Effector memory CD8-positive, alpha-beta T cell (primary cell): ENCODE data around the gene NAA50.

Source experiments
- ATAC-seq: fragments of 150-1000 bp; cut with Tn5 transposase; replicated peaks from 2 replicates; pipeline ENCODE4 v1.10.0; 2021; ENCODE audit warnings: mild to moderate bottlenecking, moderate library complexity
- DNase-seq, 3 experiments: peaks; one replicate each; pipeline ENCODE4 v3.0.0; 2021
- H3K27ac Mint-ChIP-seq, 2 donors: one replicate each; pipeline ENCODE4 v1.8.0; 2022; ENCODE audit warnings: mild to moderate bottlenecking in 2 of 2, mixed read lengths in 2 of 2, moderate library complexity in 2 of 2
- H3K27me3 Mint-ChIP-seq, 2 donors: one replicate each; pipeline ENCODE4 v1.8.0; 2022; ENCODE audit warnings: mixed read lengths in 2 of 2
- H3K36me3 Mint-ChIP-seq: one replicate; pipeline ENCODE4 v1.8.0; 2022; ENCODE audit warnings: mild to moderate bottlenecking, moderate library complexity, mixed read lengths; ENCODE audit not compliant: insufficient read depth
- H3K4me1 Mint-ChIP-seq, 2 donors: one replicate each; pipeline ENCODE4 v1.8.0; 2022; ENCODE audit warnings: low read depth in 2 of 2, mixed read lengths in 2 of 2
- H3K4me3 Mint-ChIP-seq, 2 donors: one replicate each; pipeline ENCODE4 v1.8.0; 2022; ENCODE audit warnings: mild to moderate bottlenecking in 2 of 2, mixed read lengths in 2 of 2, moderate library complexity in 2 of 2
- H3K9me3 Mint-ChIP-seq, 2 donors: one replicate each; pipeline ENCODE4 v1.8.0; 2022; ENCODE audit warnings: mixed read lengths in 2 of 2

NAA50 gene

DNA sequence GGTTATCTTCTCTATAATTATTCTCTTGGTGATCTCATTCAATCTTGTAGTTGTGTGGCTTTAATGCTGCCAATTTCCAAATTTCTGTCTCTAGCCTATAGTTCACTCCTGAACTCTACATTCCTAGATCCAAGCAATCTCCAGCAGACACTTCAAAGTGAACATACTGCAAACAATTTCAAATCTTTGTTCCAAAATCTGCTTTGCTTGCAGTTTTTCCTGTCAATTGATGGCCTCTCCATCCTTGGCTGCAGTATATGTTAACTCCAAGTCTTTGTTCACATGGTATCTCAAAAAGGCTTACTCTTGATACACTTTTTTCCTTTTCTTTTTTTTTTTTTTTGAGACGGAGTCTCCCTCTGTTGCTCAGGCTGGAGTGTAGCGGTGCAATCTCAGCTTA is 17.4 kb downstream of the NAA50 start:
- ATAC-seq (no peak), DNase-seq (no peak)
- peaks cover 26% of the 10 kb centered on the region for H3K36me3 Mint-ChIP-seq
- no peak overlapping the region for H3K4me3 Mint-ChIP-seq
- no peaks in the 10 kb centered on the region for H3K9me3 Mint-ChIP-seq
- no peaks in the 10 kb centered on the region for H3K27me3 Mint-ChIP-seq
- H3K27ac Mint-ChIP-seq = no peak overlapping the region
- H3K4me1 Mint-ChIP-seq = peaks cover 9 to 51% of the 10 kb centered on the region in 2 donors

DNA sequence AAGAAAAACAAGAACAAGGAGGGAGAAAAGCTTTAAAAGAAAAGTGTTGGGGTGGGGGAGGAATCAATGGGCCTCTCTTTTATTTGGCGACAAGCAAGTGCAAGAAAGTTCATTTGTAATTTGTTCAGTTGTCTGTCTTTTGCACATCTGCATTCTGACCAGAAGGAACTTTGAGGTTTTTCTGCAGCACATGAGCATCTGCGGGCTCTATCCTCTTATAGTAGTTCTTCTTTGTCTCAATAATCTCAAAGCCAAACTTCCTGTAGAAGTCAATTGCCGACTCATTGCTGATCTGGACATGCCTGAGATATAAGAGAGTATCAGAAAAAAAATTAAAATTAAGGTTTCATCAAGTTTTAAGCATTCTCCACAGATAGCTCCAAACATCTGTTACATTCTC is 24.4 kb downstream of the NAA50 start:
- Mint-ChIP-seq H3K9me3 (no peaks in the 10 kb centered on the region), H3K4me3 (no peak overlapping the region), H3K27me3 (no peaks in the 10 kb centered on the region), H3K4me1 (peaks cover 2 to 23% of the 10 kb centered on the region in 2 donors), H3K27ac (peak overlapping the region in 1 of 2 donors; percentile 23), H3K36me3 (peaks cover 62% of the 10 kb centered on the region)
- no peak for DNase-seq
- no peak for ATAC-seq

DNA sequence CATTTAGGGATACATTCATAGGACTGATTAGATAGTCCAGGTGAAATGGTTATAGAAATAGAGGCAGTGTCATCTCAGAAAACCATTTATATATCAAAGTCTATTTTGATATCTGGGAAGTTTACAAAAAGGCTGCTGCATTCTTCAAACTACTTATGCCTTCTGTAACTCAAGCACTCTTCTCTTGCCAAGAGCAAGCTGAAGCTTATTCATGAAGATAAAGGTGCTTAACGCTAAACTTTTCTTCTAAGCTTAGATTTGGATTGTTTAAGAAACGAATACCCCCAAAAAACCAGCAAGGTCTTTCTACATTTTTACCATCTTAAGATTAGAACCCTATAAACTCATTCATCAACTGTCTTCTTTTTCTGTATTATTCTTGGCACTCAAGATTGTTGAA is 26.3 kb downstream of the NAA50 start:
- no peak overlapping the region for H3K27ac Mint-ChIP-seq
- peaks cover under 1 to 13% of the 10 kb centered on the region in 2 donors for H3K4me1 Mint-ChIP-seq
- DNase-seq (no peak), ATAC-seq (no peak)
- peaks cover 61% of the 10 kb centered on the region for H3K36me3 Mint-ChIP-seq
- no peaks in the 10 kb centered on the region for H3K9me3 Mint-ChIP-seq
- no peaks in the 10 kb centered on the region for H3K27me3 Mint-ChIP-seq
- H3K4me3 Mint-ChIP-seq = no peak overlapping the region

DNA sequence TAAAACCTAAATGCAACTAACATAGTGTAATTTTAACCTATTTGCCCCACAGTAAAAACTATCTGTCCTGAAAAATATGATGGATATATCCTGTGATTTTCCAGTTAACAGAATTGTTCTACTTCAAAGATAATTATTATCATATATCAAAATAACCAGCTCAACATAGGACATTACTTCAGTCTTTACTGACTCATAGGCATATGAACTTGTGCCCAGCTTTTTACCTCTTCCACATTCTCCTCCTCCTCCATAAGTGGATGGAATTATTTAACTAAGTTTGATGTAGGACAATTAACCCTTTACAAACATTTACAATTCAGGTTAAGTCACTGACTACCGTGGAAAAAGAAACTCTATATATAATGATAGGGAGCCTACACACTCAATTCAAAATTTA is 26.8 kb downstream of the NAA50 start:
- ATAC-seq = no peak
- Mint-ChIP-seq H3K4me3 (no peak overlapping the region), H3K36me3 (peaks cover 57% of the 10 kb centered on the region)

DNA sequence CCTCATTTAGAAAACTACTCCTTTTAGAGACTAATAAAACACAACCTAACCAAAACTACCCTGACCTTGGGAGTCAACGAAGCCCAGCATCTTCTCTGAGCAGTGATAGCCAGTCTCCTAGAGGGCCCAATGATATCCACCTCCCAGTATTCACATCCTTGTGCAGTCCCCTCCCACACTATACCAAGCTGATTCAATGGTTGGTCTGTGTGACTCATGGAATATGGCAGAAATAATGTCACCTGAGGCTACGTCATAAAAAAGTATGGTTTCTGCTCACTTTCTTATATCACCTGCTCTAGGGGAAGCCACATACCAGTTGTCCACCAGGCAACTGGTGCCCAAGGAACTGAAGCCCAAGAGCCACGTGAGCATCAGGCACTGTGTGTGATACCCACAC is 28.2 kb downstream of the NAA50 start:
- Mint-ChIP-seq H3K36me3 (peaks cover 52% of the 10 kb centered on the region), H3K27ac (peak overlapping the region; percentile 55 to 63), H3K4me3 (no peak overlapping the region), H3K9me3 (no peaks in the 10 kb centered on the region), H3K4me1 (peaks cover 0 to under 1% of the 10 kb centered on the region in 2 donors), H3K27me3 (no peaks in the 10 kb centered on the region)
- ATAC-seq (no peak), DNase-seq (no peak)

More for the DNA sequence above, 26.8 kb downstream of the NAA50 start:
- Mint-ChIP-seq H3K27me3 (no peaks in the 10 kb centered on the region), H3K27ac (no peak overlapping the region), H3K4me1 (peaks cover 0 to 9% of the 10 kb centered on the region in 2 donors), H3K9me3 (no peaks in the 10 kb centered on the region)
- no peak for DNase-seq

DNA sequence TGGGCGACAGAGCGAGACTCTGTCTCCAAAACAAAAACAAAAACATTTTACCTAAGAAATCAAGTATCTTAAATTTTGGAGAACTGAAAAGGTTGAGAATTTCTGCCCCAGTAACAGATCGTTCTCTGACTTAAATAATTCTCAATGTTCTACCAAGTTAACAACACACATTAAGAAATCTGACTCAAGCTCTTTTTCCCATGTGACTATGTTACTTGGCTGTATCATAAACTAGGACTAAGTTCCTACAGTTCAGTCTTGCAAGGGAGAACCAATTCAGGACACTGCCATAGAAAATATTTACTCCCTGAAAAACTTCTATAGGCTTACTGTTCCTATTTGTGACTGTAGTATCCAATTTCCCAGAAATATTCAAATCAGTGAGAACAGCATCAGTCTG is 28.7 kb downstream of the NAA50 start:
- DNase-seq = no peak
- peak overlapping the region; percentile 55 to 63 for H3K27ac Mint-ChIP-seq
- no peaks in the 10 kb centered on the region for H3K27me3 Mint-ChIP-seq
- H3K4me3 Mint-ChIP-seq = no peak overlapping the region
- no peaks in the 10 kb centered on the region for H3K4me1 Mint-ChIP-seq
- H3K9me3 Mint-ChIP-seq = no peaks in the 10 kb centered on the region
- ATAC-seq = no peak
- peaks cover 49% of the 10 kb centered on the region for H3K36me3 Mint-ChIP-seq

DNA sequence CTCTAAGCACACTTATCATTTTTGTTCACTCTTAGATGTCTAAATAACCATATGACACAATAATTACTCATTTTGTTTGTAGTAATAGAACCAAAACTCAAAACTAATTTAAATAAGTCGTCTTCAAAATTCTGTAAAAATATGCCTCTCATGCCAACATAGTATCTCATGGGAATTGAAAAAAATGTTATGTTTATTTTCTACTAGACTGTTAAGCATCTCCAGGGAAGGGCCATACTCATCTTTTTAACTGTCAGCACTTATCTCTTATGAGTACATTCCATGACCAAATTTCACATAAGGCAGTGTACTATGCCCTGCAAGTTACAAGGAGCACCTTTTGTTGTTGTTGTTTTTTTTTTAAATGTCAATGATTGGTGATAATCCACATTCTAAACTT is 31.3 kb downstream of the NAA50 start:
- no peaks in the 10 kb centered on the region for H3K27me3 Mint-ChIP-seq
- no peaks in the 10 kb centered on the region for H3K4me1 Mint-ChIP-seq
- no peak for ATAC-seq
- H3K36me3 Mint-ChIP-seq = peaks cover 26% of the 10 kb centered on the region
- DNase-seq = no peak
- no peaks in the 10 kb centered on the region for H3K9me3 Mint-ChIP-seq
- no peak overlapping the region for H3K4me3 Mint-ChIP-seq
- peak overlapping the region; percentile 7 to 20 for H3K27ac Mint-ChIP-seq

DNA sequence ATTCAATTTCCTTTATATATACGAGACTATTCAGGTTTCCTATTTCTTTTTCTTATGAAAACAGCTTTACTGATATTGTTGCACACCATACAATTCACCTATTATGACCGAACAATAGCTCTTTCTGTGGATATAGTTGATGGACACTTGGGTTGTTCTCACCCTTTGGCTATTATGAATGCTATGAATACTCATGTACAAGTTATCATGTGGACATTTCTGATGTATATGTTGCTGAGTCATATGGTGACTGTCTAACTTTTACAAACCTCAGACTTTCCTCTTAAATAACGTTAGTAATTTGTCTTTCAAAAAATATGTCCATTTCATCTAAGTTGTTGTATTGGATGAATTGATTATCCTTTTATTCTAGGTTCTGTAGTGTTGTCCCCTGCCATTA is 33.9 kb downstream of the NAA50 start:
- Mint-ChIP-seq H3K9me3 (no peaks in the 10 kb centered on the region), H3K27ac (no peak overlapping the region), H3K36me3 (peaks cover 12% of the 10 kb centered on the region), H3K27me3 (peaks cover 15 to 19% of the 10 kb centered on the region in 2 donors), H3K4me3 (no peak overlapping the region), H3K4me1 (no peaks in the 10 kb centered on the region)
- DNase-seq = no peak
- ATAC-seq = no peak

DNA sequence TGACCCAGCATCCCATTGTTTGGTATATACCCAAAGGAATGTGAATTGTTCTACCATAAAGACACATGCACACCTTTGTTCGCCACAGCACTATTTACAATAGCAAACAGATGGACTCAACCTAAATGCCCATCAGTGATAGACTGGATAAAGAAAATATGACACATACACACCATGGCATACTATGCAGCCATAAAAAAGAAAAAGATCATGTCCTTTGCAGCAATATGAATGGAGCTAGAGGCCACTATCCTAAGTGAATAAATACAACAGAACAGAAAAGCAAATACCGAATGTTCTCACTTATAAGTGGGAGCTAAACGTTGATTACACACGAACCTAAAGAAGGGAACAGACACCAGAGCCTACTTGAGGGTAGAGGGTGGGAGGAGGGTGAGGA is 38.2 kb downstream of the NAA50 start:
- ATAC-seq (no peak), DNase-seq (no peak)
- H3K36me3 Mint-ChIP-seq = no peaks in the 10 kb centered on the region
- peaks cover 23 to 45% of the 10 kb centered on the region in 2 donors for H3K27me3 Mint-ChIP-seq
- H3K27ac Mint-ChIP-seq = no peak overlapping the region
- no peak overlapping the region for H3K4me3 Mint-ChIP-seq
- no peaks in the 10 kb centered on the region for H3K4me1 Mint-ChIP-seq
- H3K9me3 Mint-ChIP-seq = no peaks in the 10 kb centered on the region

DNA sequence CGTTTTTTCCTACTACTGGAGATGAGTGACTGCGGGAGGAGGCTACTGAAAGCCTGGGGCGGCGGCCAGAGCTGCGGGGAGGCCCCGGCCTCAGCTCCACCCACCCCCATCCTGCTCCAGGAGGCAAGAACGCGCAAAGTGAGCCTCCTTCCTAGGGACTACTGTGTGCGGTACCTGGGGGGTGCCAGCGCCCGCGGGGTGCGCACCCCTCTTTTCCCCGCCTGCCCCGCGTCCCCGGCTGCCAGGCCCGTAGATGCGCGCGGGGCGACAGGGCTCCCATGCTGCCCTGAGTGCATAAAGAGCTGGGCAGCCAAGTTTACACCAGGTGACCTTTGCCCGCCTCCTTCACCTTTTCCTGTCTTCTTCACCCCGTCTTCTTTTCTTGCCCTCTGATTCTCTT is 47.1 kb downstream of the NAA50 start:
- Mint-ChIP-seq H3K4me3 (no peak overlapping the region), H3K27me3 (no peaks in the 10 kb centered on the region), H3K36me3 (peaks cover 4% of the 10 kb centered on the region), H3K4me1 (peaks cover 15 to 26% of the 10 kb centered on the region in 2 donors), H3K27ac (no peak overlapping the region), H3K9me3 (no peaks in the 10 kb centered on the region)
- no peak for ATAC-seq
- no peak for DNase-seq

DNA sequence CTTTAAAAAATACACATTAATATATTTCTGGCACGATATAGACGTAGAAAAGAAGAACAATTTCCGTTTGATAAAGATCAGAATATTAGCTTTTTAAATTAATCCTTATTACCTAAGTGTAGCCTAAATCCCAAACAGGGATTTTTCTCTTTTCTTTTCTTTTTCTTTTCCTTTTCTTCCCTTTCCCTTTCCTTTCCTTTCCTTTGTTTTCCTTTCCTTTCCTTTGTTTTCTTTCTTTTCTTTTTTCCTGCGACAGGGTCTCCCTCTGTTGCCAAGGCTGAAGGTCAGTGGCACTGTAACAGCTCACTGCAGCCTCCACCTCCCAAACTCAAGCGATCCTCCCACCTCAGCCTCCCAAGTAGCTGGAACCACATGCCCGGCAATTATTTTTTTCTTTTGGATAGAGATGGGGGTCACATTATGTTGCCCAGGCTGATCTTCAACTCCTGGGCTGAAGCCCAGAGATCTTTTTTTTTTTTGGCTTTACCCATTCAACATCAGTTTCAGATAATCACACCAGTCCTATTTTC is 47.8 kb downstream of the NAA50 start:
- Mint-ChIP-seq H3K36me3 (peaks cover 4% of the 10 kb centered on the region), H3K27ac (no peak overlapping the region), H3K9me3 (no peaks in the 10 kb centered on the region), H3K4me1 (peaks cover 20 to 32% of the 10 kb centered on the region in 2 donors), H3K4me3 (no peak overlapping the region), H3K27me3 (no peaks in the 10 kb centered on the region)
- DNase-seq = no peak
- no peak for ATAC-seq

DNA sequence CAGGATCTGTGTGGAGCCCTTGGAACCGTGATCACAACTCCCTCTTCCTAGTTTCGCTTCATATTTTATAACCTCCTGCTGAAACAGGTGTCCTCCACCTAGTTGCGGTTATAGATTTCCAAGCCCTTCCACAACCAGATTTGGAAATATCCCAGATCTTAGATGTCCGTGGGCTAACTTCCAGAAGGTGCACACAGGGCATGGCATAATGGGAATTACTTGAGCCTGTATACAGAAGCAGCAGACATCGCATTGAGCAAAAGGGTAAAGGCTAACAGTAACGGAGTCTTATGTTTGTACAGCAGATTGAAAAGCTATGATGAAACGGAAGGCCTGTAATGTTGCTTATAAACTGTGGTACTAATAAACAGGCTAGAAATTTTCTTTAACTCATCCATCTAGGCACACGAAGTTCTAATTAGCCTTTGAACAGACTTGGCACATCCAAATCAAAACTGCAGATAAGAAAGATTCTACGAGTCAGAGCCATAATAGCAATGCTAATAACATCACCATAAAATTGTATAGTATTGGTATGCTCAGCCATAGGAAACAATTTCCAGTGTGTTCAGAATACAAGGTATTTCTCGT is 48.5 kb downstream of the NAA50 start:
- Mint-ChIP-seq H3K4me3 (no peak overlapping the region), H3K4me1 (peaks cover 21 to 35% of the 10 kb centered on the region in 2 donors), H3K9me3 (no peaks in the 10 kb centered on the region), H3K36me3 (peaks cover 4% of the 10 kb centered on the region), H3K27ac (no peak overlapping the region), H3K27me3 (no peaks in the 10 kb centered on the region)
- ATAC-seq (no peak), DNase-seq (peak in 1 of 3 experiments; percentile 7)

DNA sequence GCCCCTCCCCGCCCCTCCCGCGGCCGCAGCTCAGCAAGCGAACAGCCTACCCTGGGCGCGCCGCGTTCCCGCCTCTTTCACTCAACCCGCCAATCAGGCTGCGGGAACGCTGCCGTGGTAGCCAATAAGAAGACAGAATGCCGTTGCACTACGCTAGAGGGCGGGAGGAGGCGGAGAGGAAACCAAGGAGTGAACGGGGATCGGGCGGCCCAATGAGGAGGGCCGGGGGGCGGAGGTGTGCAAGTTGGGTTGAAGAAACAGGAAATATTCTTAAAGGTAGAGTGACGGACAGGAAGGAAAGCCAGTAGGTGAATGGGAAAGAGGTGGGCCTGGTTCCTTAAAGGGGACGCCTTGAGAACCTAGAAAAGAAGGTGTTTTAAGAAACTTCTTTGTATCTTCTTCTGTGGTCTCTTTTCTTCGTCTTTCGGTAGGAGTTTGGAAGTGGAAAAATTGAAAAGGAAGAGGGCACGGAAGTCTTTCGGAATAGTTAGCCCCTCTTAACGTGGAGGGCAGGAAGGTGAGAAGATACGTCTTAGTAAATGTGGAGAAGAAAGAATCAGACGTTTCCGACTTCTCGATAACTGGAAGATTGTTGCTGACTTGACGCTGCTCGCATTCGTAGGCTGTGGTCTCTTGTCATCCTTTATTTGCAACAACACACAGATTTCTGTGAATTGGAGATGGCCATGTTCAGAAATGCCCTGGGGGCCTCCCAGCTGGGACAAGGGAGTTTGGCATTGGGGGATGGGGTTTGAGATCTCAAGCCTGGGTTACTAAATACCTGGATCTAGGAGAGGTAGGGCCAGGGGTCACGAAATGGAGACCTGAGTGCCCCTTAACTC is 49.2 kb downstream of the NAA50 start:
- no peaks in the 10 kb centered on the region for H3K27me3 Mint-ChIP-seq
- H3K36me3 Mint-ChIP-seq = peaks cover 4% of the 10 kb centered on the region
- H3K27ac Mint-ChIP-seq = no peak overlapping the region
- H3K9me3 Mint-ChIP-seq = no peaks in the 10 kb centered on the region
- ATAC-seq (peak; percentile 83), DNase-seq (peak; percentile 98 to 99 (median 98))
- no peak overlapping the region for H3K4me3 Mint-ChIP-seq
- H3K4me1 Mint-ChIP-seq = peaks cover 21 to 35% of the 10 kb centered on the region in 2 donors
